Regular cardiac myocyte (primary cell): ENCODE data around the gene HSH2D. TPM values are rescaled to one million over a fixed set of nuclear protein-coding genes. Genes with fewer than 3 reads are reported as not detected.

ENCODE experiments used
- total RNA-seq: library from RNA; depleted of rRNA; stranded (reverse); fragments of >200 nt; gene quantifications from 2 replicates; pipeline ENCODE4 v1.2.3, GENCODE V29; 2014

Gene HSH2D
- total RNA-seq: not detected in 2 replicates

GRCh38 chr19:16143399-16144215 lies at the start of gene HSH2D:
TSS of gene HSH2D (plus strand) at chr19:16143685. CDS start at chr19:16148751, 5,066 bp downstream.

GRCh38 chr19:16111160-16111908 lies 32.2 kb upstream of the HSH2D start, which contains the start of gene RAB8A:
TSS of gene RAB8A (plus strand) at chr19:16111889. CDS start at chr19:16111902, 13 bp downstream.

GRCh38 chr19:16185123-16185767 lies 41.8 kb downstream of the HSH2D start, which contains the start of gene FAM32A:
TSS of gene FAM32A (plus strand) at chr19:16185410. CDS start at chr19:16185443, 33 bp downstream.

GRCh38 chr19:16197622-16198369 lies 54.3 kb downstream of the HSH2D start, which contains the start of gene AP1M1:
TSS of gene AP1M1 (plus strand) at chr19:16197911. CDS start at chr19:16198027, 116 bp downstream.

Other genes starting within 250 kb of the HSH2D start
- not detected in 2 replicates for gene CYP4F2, start 245.6 kb upstream of the HSH2D start, total RNA-seq
- under 0.01 TPM in 1 of 2 replicates, not detected in the other for gene CYP4F11, start 209.2 kb upstream of the HSH2D start, total RNA-seq
- gene OR10H4, start 194.7 kb upstream of the HSH2D start, total RNA-seq: not detected in 2 replicates
- 927 and 961 TPM in 2 replicates for gene TPM4, start 67.2 kb upstream of the HSH2D start, total RNA-seq
- gene RAB8A, start 31.8 kb upstream of the HSH2D start, total RNA-seq: 37.8 and 82.6 TPM in 2 replicates
- gene CIB3, start 29.8 kb downstream of the HSH2D start, total RNA-seq: not detected in 2 replicates
- 110 and 113 TPM in 2 replicates for gene FAM32A, start 41.7 kb downstream of the HSH2D start, total RNA-seq
- gene AP1M1, start 54.2 kb downstream of the HSH2D start, total RNA-seq: 56.4 and 96.6 TPM in 2 replicates
- gene KLF2, start 181.1 kb downstream of the HSH2D start, total RNA-seq: 1.7 and 5.6 TPM in 2 replicates